ENCODE results near the gene VPS54. TPM values are rescaled to one million over a fixed set of nuclear protein-coding genes. Genes with fewer than 3 reads are reported as not detected.
"Not testable (repeated sequence)": the region's sequence is repeated elsewhere in the genome, so short reads cannot be mapped to it uniquely, and the experiment has no call there.

Gene VPS54
- total RNA-seq, 1 experiment from 2014 or later = 14.8 TPM

DNA sequence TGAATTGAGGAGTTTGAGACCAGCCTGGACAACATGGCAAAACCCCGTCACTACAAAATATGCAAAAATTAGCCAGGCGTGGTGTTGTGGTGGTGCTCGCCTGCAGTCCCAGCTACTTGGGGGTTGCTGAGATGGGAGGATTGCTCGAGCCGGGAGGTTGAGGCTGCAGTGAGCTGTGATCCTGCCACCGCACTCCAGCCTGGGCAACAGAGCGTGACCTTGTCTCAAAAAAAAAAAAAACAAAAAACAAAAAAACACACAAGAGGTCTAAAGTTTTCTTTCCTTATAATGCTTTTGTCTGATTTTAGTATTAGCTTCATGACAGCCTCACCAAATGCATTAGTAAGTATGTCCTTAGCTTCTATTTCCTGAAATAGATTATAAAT lies 43.1 kb downstream of the VPS54 start:
- DNase-seq (ENCODE audit: low read depth) = no peak
- in situ Hi-C loops (cut with HindIII; ENCODE audit: low pct_unique_long_range_greater_than_20kb, low sequenced_read_pairs) = no loop called here

GRCh38 chr2:63975437-63976124 lies 43.6 kb downstream of the VPS54 start:
- in situ Hi-C loops (cut with HindIII; ENCODE audit: low pct_unique_long_range_greater_than_20kb, low sequenced_read_pairs) = no loop called here
- no peak for DNase-seq (ENCODE audit: low read depth)

DNA sequence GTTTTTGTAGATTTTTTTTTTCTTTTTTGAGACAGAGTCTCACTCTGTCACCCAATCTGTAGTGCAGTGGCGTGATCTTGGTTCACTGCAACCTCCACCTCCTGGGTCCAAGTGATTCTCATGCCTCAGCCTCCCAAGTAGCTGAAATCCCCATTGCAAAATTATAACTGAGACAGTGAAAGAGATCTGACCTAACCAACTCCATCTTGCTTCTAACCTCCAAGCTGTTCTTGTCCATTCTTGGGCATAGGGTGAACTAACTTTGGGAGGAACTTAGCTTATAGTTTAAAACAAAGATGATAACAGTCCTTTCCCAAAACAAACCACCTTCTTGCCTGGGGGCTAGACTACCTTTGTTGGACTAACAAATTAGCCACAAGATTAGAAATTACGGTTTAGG lies 44.2 kb downstream of the VPS54 start:
- in situ Hi-C loops (cut with HindIII; ENCODE audit: low pct_unique_long_range_greater_than_20kb, low sequenced_read_pairs); DNase-seq (ENCODE audit: low read depth): not testable (repeated sequence)

DNA sequence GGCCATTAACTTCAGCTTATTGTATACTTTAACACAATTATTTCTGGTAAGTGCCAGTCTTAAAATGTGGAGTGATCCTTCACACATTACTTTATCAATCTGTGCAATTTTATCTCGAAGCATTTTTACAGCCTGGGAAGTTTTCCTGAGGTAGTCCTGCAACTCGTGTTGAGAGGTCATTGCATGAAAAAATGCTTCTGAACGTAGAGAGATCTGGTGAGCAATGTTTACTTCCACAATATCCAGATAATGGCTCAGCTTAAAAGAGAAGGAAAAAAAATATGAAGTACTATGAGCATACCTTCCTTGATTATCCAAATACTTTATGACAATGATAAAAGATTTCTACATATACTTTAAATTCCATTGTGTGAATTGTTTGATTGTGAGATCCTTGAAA lies 57.0 kb downstream of the VPS54 start:
- no peak for DNase-seq (ENCODE audit: low read depth)
- in situ Hi-C loops (cut with HindIII; ENCODE audit: low pct_unique_long_range_greater_than_20kb, low sequenced_read_pairs) = no loop called here

DNA sequence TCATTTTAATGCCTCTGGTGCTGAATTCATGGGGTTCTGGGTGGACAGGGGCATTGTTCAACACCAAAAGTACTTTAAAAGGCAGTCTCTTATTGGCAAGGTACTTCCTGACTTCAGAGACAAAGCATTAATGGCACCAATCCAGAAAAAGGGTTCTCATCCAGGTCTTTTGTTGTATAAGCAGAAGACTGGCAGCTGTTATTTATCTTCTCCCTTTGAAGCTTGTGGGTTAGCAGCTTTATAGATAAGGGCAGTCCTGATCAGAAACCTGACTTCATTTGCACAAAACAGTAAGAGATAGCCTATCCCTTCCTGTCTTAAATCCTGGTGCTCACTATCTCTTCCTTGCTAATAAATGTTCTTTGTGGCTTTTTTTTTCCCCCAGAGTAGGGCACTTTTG lies 68.8 kb downstream of the VPS54 start:
- in situ Hi-C loops (cut with HindIII; ENCODE audit: low pct_unique_long_range_greater_than_20kb, low sequenced_read_pairs) = no loop called here
- no peak for DNase-seq (ENCODE audit: low read depth)

GRCh38 chr2:63942788-63943187 lies 76.4 kb downstream of the VPS54 start:
- DNase-seq (ENCODE audit: low read depth) = no peak
- in situ Hi-C loops (cut with HindIII; ENCODE audit: low pct_unique_long_range_greater_than_20kb, low sequenced_read_pairs) = no loop called here

DNA sequence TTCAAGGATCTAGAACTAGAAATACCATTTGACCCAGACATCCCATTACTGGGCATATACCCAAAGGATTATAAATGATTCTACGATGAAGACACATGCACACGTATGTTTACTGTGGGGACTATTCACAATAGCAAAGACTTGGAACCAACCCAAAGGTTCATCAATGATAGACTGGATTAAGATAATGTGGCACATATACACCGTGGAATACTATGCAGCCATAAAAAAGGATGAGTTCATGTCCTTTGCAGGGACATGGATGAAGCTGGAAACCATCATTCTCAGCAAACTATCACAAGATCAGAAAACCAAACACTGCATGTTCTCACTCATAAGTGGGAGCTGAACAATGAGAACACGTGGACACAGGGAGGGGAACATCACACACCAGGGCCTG lies 87.1 kb downstream of the VPS54 start:
- DNase-seq (ENCODE audit: low read depth); in situ Hi-C loops (cut with HindIII; ENCODE audit: low pct_unique_long_range_greater_than_20kb, low sequenced_read_pairs): not testable (repeated sequence)

DNA sequence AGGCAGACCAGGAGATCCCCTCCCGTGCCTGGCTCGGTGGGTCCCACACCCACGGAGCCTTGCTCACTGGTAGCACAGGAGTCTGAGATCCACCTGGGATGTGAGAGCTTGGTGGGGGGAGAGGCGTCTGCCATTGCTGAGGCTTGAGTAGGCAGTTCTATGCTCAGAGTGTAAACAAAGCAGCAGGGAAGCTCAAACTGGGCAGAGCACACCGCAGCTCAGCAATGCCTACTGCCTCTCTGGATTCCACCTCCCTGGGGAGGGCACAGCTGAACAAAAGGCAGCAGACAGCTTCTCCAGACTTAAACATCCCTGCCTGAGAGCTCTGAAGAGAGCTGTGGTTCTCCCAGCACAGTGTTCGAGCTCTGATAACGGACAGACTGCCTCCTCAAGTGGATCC lies 92.4 kb downstream of the VPS54 start:
- in situ Hi-C loops (cut with HindIII; ENCODE audit: low pct_unique_long_range_greater_than_20kb, low sequenced_read_pairs) = no loop called here
- DNase-seq (ENCODE audit: low read depth) = no peak

- in situ Hi-C loops (cut with HindIII; ENCODE audit: low pct_unique_long_range_greater_than_20kb, low sequenced_read_pairs) = no loop called here
- no peak for DNase-seq (ENCODE audit: low read depth)
Observed at GRCh38 chr2:63914311-63914710, 104.9 kb downstream of the VPS54 start.

- in situ Hi-C loops (cut with HindIII; ENCODE audit: low pct_unique_long_range_greater_than_20kb, low sequenced_read_pairs) = no loop called here
- no peak for DNase-seq (ENCODE audit: low read depth)
Observed at GRCh38 chr2:63903003-63903402, 116.2 kb downstream of the VPS54 start.

DNA sequence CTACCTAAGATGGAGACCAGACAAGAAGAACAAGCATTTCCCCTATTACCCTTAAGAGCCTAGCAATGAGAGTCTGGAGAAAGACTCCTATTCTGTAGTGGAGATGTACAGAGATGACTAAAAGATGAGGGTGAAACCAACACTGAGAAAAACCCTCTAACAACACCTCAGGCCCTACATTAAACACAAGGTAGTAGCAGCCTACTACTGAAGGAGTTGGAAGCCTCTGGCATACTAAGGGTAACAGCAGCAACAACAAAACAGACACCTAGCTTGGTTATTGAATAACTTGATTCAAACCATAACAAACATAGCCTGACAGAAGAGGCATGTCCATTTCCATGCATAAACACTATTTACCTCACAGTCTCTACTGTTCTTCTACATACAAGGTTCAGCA lies 117.1 kb downstream of the VPS54 start:
- in situ Hi-C loops (cut with HindIII; ENCODE audit: low pct_unique_long_range_greater_than_20kb, low sequenced_read_pairs) = no loop called here
- no peak for DNase-seq (ENCODE audit: low read depth)

- in situ Hi-C loops (cut with HindIII; ENCODE audit: low pct_unique_long_range_greater_than_20kb, low sequenced_read_pairs) = no loop called here
Observed at GRCh38 chr2:63899639-63900038, 119.6 kb downstream of the VPS54 start.

DNA sequence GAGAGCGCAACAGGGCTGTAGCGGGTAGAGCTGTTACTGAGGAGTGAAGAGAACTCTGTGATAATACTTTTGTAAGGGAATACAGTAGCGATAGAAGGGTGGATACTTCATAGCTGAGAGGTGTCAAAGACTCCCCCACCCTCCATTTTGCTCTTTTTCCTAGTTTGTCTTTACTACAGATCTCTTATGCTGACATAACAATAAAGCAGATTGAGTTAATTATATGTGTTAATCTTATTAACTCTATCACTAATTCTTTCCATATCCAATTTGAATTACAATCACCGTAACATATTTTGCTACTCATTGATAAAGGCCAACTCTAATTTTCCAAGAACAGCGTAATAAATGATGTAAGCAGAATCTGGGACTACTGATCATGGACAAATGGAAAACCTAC lies 120.4 kb downstream of the VPS54 start:
- in situ Hi-C loops (cut with HindIII; ENCODE audit: low pct_unique_long_range_greater_than_20kb, low sequenced_read_pairs) = no loop called here
- DNase-seq (ENCODE audit: low read depth) = no peak

More at GRCh38 chr2:63899639-63900038, 119.6 kb downstream of the VPS54 start:
- DNase-seq (ENCODE audit: low read depth) = no peak

- in situ Hi-C loops (cut with HindIII; ENCODE audit: low pct_unique_long_range_greater_than_20kb, low sequenced_read_pairs) = no loop called here
- no peak for DNase-seq (ENCODE audit: low read depth)
Observed at GRCh38 chr2:63894167-63894566, 125.1 kb downstream of the VPS54 start.

GRCh38 chr2:63893163-63893562 lies 126.1 kb downstream of the VPS54 start:
- in situ Hi-C loops (cut with HindIII; ENCODE audit: low pct_unique_long_range_greater_than_20kb, low sequenced_read_pairs) = no loop called here
- DNase-seq (ENCODE audit: low read depth) = no peak

DNA sequence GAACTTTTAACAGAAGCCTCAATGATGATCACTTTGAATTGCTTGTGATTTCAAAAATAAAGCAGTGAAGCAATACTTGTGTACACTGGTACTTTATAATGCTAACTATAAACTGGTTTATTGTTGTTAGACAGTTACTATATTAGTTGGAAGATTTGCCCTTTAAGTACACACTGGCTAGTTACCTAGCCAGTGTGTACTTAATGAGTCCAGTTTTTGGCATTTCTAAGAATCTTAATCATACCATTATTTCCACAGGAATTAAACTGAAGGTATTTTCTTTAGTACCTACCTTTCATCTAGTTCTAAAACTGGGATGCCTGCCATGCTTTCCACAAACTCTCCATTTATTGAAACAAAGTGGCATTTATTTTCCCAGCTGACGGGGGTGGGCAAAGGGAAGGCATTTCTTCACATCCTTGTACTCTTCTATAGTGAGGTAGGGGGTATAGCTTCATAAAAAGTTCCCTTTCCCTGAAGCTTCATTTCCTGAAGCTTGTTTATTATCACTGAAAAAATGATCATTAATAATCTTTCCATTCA lies 127.7 kb downstream of the VPS54 start:
- DNase-seq (ENCODE audit: low read depth) = no peak
- in situ Hi-C loops (cut with HindIII; ENCODE audit: low pct_unique_long_range_greater_than_20kb, low sequenced_read_pairs) = no loop called here

DNA sequence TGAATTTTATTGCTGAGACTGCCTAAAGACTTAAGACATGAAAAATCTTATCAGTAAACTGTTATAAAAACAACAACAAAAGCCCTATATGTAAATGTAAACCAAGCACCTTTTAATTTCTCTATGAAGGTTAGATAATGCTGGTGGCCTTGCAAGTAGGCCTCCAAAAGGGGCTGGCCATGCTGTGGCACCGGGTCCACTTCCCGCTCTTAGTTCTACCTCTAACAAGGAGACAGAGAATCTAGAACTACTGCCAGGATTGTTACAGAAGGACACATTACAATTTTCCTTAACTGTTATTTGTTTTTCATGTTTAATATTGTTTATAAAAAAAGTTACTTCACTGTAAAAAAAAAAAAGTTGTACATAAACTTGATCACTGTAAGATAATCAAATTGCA lies 128.6 kb downstream of the VPS54 start:
- no peak for DNase-seq (ENCODE audit: low read depth)
- in situ Hi-C loops (cut with HindIII; ENCODE audit: low pct_unique_long_range_greater_than_20kb, low sequenced_read_pairs) = no loop called here

GRCh38 chr2:63888490-63889402 lies 130.5 kb downstream of the VPS54 start:
- DNase-seq (ENCODE audit: low read depth) = peak; percentile 40
- in situ Hi-C loops (cut with HindIII; ENCODE audit: low pct_unique_long_range_greater_than_20kb, low sequenced_read_pairs) = no loop called here

DNA sequence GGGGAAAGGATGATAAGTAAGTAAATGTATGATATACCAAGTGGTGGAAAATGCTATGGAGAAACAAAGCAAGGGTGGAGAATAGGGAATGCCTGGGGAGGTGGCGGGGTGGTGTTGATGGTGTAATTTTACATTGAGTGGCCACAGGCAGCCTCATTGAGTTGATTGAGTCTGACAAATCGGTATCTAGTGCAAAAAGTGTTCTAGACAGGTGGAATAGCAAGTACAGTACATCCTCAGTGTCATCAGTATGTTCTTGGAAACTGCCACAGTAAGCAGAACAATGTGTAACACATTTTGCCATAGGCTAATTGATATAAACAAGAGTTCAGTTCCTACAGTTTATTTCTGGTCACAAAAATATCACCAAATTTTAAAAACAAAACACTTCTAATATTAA lies 131.2 kb downstream of the VPS54 start:
- in situ Hi-C loops (cut with HindIII; ENCODE audit: low pct_unique_long_range_greater_than_20kb, low sequenced_read_pairs) = no loop called here
- no peak for DNase-seq (ENCODE audit: low read depth)
